ENCODE measurements around the gene DISC1. TPM values are rescaled to one million over a fixed set of nuclear protein-coding genes. Genes with fewer than 3 reads are reported as not detected.
"Not testable (repeated sequence)": the region's sequence is repeated elsewhere in the genome, so short reads cannot be mapped to it uniquely, and the experiment has no call there.

Gene DISC1
- 3.4 and 3.8 TPM in 2 replicates for total RNA-seq (2014; rRNA removed; shearing (Covaris generic))

DNA sequence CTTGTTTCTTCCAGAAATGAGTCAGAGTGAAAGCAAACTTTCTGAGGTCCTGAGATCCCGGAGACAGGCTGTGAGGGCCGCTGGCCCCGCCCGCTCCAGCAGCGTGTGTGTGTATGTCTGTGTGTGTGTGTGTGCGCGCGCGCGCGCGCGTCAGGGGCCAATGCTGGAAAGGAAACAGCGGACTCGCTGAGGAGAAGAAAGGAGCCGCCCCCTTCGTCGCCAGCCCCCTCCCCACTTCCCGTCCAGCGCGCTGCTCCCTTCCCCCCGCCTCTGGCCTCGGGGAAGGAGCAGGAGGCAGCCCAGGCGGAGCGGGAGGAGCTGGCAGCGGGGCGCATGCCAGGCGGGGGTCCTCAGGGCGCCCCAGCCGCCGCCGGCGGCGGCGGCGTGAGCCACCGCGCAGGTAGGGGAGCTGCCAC, at the start of gene DISC1:
Gene DISC1 (plus strand): TSS at position 256 of the 416 bp plus-strand sequence. CDS start 78 bp downstream, at position 334.
- peak; percentile 91 for DNase-seq (ENCODE audit: low read depth)

DNA sequence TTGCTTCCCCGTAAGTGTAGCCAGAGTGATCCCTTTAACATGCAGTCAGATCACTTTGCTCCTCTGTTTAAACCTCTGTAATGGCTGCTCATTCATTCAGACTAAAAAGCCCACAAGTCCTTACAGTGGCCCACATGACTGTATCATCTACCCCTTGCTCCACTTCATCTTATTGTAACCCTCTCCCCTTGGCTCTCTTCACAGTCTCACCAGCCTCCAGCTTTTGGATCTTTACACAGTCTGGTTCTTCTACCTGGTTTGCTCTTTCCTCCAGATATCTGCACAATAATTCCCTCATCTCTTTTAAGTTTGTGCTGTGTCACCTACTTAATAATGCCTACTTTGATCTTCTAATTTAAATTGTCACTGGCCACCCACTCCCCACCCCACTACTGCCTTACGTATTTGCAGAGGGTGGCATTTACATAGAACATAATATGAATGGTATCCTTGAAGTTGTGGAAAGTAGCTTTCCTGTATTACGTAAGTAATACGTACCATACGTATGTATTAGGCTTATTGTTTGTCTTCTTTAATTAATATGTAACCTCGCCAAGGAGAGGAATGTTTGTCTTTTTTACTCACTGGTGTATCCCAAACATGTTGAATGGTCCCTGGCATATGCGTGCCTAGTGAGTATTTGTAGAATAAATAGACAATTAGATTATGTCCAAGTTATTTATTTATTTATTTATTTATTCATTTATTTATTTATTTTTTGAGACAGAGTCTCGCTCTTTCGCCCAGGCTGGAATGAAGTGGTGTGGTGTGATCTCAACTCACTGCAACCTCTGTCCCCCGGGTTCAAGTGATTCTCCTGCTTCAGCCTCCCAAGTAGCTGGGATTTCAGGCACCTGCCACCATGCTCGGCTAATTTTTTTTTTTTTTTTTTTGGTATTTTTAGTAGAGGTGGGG, 49.5 kb upstream of the DISC1 start:
- no peak for DNase-seq (ENCODE audit: low read depth)

DNA sequence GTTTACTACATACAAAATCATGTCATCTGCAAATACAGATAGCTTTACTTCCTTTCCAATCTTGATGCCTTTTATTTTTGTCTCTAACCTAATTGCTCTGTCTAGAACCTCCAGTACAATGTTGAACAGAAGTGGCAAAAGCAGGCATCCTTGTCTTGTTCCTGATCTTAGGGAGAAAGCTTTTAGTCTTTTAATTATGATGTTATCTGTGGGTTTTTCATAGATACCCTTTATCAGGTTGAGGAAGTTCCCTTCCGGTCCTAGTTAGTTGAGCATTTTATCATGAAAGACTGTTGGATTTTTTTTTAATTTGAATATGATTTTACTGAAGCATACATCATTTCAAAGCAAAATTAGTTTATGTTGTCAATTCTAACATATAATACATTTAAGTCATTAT, 45.7 kb upstream of the DISC1 start:
- DNase-seq (ENCODE audit: low read depth) = no peak

DNA sequence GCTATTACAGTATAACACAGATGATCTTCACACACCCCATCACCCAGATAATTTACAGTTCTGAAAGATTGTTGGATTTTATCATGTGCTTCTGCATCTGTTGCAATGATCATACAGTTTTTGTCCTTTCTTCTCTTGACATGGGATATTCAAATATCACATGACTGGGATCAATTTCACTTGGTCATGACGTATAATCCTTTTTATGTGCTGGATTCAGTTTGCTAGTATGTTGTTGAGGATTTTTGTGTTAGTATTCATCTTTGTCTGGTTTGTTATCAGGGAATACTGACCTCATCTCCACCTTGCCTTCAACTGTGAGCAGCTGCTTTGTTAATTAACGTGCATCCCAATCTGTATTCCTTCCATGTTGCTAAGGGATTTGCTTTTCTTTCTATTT, 44.7 kb upstream of the DISC1 start:
- no peak for DNase-seq (ENCODE audit: low read depth)

DNA sequence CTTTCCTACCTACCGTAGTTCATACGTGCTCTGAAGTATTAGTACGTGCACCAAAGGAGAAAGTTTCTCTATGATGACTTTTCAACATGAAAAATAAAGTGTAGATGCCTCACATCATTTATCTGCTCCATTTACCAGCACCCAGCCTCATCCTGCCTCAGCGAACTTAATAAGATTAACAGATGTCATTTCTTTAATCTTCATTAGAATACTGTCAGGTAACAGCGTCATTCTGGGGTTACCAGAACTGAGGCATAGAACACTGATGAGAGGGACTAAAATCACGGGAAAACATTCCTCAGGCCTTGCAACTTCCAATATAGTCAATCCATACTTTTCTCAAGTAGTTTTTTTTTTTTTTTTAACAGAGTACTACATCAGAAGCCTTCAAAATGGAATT, 43.2 kb upstream of the DISC1 start:
- no peak for DNase-seq (ENCODE audit: low read depth)

DNA sequence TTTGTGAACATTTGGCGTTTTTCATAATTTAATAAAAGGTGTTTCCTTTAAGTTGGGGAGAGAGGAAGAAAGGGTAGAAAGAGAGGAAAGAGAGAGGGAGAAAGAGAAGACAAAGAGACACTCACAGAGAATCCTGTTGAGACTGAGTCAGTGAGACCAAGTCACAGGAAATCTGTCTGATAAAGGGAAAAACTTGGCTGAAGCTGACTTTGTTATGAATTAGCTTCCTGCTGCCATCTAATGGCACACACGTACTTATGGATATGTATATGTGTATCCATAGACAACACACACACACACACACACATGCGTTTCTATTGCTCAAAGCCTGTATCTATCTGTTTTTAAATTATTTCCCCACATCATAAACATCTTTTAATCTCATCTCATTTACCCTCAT, 42.5 kb upstream of the DISC1 start:
- DNase-seq (ENCODE audit: low read depth) = peak; percentile 66

DNA sequence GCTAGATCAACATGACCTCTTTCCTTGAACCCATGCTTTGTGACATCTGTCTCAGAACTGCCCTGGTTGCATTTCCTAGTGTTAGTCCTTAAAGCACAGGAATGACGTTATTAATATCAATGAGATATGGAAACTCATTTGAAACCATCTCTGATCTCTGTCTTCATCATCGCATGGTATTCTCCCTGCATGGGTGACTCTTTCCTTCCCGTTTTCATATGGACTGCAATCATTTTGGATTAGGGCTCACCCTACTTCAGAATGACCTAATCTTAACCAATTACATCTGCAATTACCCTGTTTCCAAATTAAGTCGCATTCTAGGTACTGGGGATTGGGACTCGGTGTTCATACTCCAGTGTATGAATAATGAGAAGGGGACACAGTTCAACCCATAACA, 41.7 kb upstream of the DISC1 start:
- DNase-seq (ENCODE audit: low read depth) = no peak

DNA sequence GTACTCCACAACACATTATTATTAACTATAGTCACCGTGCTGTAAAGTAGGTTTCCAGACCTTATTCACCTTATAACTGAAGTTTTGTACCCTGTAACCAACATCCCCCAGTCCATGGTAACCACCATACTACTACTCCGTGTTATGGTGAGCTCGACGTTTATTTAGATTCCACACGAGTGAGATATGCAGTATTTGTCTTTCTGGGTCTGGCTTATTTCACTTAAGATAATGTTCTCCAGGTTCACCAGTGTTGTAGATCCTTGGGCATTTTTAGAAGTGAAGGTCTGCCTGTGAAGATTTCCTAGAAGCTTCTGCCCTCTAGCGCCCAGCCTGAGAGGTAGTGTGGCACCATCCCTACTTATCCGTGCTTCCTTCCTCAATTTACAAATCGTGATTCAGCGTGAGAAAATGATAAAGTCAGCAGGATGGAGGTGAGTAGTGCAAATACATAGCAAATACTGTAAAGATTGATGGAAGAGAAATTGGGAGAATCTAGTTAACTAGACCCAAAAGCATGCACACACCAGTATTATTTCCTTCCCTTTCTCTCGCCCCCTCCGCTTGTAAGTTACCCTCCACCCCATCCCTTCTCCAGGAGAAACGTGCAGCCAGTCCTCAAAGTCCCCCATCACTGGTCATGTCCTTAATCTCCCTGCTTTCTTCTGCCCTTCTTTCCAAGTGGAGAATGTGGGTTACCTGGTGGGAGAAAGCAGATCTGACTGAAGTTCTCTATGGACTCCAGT, 36.0 kb upstream of the DISC1 start:
- DNase-seq (ENCODE audit: low read depth) = peak; percentile 56

DNA sequence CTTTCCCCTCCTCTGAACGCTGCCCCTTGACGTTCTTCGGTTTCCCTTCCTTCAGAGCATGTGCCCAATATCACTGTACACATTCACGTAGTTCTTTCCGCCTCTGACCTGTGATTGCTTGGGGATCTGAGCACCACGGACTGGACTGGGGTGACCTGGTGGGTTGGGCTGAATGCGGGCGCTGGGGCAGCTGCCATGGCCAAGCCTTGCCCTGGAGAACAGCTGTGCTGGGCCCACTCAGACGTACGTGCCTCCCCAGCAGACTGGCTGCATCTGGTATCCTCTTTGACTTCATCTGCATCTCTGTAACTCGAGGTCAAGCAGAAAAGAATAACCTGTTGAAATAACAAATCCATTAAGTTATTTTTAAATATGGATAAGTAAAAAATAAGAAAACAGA, 35.1 kb upstream of the DISC1 start:
- no peak for DNase-seq (ENCODE audit: low read depth)

DNA sequence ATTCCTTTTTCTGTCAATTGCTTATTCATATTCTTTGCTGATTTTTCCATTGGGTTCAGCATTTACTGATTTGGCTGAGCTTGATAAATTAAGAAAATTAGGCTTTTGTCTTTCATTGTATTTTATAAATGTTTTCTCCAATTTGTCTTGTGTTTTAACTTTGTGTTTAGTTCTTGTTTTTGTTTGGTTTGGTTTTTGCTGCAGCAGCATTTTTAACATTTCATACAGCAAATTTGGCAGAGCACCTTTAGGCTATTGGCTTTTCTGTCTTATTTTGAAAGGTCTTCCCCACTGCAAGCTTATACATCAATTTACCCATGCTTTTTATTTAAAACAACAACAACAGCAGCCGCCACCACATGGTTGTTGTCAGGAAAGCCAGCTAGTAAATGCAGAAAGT, 33.8 kb upstream of the DISC1 start:
- DNase-seq (ENCODE audit: low read depth) = no peak

DNA sequence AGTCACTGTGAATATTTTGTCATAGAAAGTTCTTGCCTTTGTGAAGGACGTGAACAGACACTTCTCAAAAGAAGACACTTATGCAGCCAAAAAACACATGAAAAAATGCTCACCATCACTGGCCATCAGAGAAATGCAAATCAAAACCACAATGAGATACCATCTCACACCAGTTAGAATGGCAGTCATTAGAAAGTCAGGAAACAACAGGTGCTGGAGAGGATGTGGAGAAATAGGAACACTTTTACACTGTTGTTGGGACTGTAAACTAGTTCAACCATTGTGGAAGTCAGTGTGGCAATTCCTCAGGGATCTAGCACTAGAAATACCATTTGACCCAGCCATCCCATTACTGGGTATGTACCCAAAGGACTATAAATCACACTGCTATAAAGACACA, 33.3 kb upstream of the DISC1 start:
- DNase-seq (ENCODE audit: low read depth) = not testable (repeated sequence)

DNA sequence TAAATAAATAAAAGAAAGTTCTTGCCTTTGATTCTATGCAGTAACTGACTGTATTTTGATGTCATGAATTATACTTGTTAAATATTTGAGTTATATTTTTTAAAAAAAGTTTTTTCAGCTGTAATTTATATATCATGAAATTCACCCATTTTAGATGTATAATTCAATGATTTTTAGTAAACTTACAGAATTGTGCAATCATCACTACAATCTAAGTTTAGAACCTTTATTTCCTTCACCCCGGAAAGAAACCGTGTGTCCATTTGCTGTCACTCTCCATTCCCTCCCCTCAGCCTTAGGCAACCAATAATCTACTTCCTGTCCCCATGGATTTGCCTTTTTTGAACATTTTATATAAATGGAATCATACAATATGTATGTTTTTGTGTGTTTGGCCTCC, 32.5 kb upstream of the DISC1 start:
- DNase-seq (ENCODE audit: low read depth) = no peak

DNA sequence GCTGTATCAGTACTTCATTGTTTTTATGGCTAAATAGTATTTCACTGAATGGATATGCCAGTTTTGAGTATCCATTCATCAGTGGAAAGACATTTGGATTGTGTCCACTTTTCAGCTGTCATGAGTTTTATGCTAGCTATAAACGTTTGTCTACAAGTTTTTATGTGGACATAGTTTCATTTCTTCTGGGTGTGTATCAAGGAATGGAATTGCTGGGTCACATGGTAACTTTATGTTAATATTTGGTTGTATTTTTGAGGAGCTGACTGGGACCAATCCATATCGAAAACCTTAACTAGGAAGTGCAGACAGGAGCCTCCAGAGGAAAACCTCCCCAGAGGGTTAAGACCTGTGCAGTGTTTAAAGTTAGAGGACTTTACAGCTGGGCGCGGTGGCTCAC, 31.8 kb upstream of the DISC1 start:
- no peak for DNase-seq (ENCODE audit: low read depth)

DNA sequence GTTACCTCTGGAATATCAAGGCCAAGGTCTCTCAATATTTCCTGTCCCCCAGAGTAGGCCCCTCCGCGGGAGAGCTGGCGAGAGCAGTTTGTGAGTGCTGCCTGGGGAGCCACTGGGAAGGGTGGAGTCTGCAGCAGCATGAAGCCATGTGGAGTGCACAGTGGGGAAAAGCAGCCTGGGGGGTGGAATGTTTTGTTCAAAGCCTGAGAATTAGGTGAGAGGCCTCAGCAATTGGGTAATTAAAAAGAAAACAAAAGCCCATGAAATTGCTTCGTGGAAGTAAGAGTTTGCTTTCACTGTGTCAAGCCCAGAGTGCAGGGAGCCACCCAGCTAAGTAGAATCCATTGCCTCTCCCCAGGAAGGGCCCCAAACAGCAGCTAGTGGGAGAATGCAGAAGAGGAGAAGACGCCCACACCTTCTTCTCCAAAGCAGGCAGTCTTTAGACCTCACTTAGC, 30.2 kb upstream of the DISC1 start:
- peak; percentile 28 for DNase-seq (ENCODE audit: low read depth)

DNA sequence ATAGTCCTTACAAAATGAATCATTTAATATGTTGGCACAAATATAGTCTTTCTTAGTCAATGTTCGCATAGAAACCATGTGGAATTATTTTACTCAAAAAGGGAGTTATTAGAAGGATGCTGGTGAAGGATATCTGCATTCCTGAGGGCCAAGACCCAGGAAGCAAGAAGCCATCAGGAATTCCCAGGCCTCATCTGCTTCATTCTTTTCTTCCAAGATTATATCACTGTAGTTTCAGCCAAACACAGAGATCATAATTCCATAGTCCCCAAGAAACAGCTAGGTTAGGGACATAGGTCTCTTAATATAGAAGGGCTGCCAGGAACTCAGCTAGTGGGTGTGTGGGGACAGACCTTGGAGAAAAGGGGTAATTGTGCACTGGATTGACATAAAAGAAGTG, 28.6 kb upstream of the DISC1 start:
- DNase-seq (ENCODE audit: low read depth) = no peak

DNA sequence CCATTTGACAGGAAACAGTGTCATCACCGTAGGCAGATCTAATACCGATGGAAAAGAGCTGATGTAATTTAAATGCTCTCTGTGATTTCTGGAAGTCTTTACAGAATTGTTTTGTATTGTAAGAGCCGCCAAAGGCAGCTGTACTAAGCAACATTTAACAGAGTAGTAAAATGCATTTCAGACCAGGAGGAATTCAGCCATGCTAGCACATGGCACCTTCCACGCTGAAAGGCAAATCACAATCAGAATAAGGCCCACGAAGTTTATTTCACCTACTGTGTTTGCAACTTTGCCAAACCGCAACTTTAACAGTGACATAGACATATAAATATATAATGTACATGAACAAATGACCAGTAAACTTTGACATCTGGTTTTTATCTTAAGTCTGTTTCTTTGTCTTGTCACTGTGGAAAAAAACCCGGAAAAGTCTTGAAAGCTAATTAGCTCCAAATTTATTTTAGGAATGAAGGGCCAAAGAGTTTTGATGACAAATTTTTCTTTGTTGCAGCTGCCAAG, 26.1 kb upstream of the DISC1 start:
- no peak for DNase-seq (ENCODE audit: low read depth)

DNA sequence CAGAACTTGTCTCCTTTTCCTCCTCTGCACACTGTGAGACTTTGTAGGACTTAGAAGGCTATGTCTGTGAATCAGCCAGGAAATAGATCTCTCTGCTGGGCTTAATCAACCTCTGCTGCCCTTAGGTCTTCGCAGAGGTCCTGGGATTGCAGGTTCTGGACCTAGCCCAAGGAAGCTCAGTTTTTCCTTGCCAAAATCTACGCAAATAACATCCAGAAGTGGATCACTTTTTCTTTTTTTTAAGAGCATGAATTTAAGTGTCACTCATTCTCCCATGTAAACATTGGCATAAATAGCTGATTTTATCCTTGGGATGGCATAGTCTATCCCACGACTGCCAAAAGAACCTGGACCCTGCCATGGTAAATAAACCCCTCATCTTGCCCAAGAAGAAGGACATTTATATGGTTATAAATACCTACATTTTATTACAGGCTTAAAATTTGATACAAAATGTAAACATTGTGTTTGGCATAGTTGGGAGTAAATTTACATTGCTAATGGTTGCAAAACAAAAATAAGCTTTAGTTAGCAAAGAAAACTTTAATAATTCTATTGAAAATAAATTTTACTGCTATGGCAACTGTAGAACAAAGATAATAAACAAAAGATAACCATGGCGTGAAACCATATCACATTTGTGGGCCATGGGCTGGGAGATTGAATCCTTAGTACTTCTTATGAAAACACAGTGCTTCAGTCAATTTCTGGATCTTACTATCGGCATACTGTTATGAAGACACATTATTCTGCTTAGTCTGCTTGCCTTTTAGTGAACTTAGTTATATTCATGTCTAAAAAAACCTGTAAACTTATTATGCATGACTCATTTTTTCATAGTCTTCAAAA, 24.5 kb upstream of the DISC1 start:
- DNase-seq (ENCODE audit: low read depth) = no peak

DNA sequence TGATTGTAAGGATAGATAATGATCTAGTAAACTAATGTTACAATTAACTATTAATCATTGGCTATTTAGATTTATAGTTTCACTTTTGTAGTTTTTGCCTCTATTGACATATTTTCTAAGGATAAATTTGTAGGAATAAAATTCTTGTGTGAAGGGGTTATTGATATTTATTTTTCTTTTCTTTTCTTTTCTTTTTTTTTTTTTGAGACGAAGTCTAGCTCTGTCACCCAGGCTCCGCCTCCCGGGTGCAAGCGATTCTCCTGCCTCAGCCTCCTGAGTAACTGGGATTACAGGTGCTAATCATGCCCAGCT, 24.0 kb upstream of the DISC1 start:
- no peak for DNase-seq (ENCODE audit: low read depth)

DNA sequence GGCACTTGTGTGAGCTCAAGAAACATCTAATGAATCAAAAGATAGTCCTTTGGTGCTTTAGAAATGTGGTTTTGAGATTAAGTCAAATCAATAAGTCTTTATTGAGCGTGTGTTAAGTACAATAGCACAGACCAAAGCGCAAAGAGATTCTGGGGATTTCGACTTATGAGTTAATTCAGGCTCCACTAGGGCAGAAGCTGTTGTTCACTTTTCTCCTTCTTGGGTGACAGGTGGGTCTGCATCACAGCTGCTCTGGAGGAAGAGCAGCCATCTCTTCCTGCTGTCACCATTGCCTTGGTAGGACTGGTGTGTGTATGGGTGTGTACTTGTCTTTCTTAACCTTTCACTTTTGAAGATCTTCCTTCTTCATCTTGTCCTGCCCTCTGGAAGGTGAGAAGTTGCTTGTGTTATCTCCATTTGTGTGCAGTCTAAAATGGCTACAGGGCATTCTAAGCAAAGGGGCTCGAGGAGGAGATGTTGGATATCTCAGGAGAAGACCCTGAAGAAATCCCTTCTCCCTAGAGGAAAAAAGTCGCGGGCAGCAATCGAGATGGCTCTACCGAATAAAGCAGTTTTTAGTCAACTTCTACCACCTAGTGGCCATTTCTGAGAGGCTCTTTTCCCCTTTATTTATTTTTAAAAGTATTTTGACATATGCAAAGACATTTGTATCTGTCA, 22.9 kb upstream of the DISC1 start:
- peak; percentile 45 for DNase-seq (ENCODE audit: low read depth)

DNA sequence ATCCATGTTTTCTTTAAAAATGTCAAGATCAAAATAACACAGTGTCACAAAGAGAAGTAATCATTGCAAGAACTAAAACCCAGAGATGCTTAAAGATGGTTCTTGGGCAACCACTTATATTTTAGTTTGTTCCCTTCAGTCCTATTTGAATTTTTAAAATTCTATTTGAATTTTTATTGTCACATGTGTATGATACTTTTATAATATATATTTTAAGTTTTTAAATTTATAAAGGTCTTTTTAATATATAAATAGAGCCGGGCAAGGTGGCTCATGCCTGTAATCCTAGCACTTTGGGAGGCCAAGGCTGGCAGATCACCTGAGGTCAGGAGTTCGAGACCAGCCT, 22.3 kb upstream of the DISC1 start:
- DNase-seq (ENCODE audit: low read depth) = no peak
